KOPT-K1 (cell line): ENCODE results near the gene RAB12.
"Not testable (repeated sequence)": the region's sequence is repeated elsewhere in the genome, so short reads cannot be mapped to it uniquely, and the experiment has no call there.

Experiments
- H3K27ac ChIP-seq: fragments of 200-600 bp; sonication (generic); 2 replicates; pipeline ENCODE4 v1.5.1; 2016; ENCODE audit warnings: antibody characterized with exemption, mild to moderate bottlenecking, low read depth, low read length; ENCODE audit not compliant: poor library complexity, severe bottlenecking
- H3K36me3 ChIP-seq: fragments of 200-600 bp; sonication (generic); 2 replicates; pipeline ENCODE4 v1.5.1; 2017; ENCODE audit warnings: antibody characterized with exemption, mild to moderate bottlenecking, low read length, moderate library complexity; ENCODE audit not compliant: insufficient read depth
- H3K9me3 ChIP-seq: fragments of 200-600 bp; sonication (generic); 2 replicates; pipeline ENCODE4 v1.5.1; 2017; ENCODE audit warnings: antibody characterized with exemption, low read length, mild to moderate bottlenecking; ENCODE audit not compliant: insufficient read depth, poor library complexity, severe bottlenecking

RAB12 gene

GRCh38 chr18:8625461-8626092 is 16.3 kb downstream of the RAB12 start:
- Histone ChIP-seq H3K9me3 (peaks cover 22% of the 10 kb centered on the region), H3K36me3 (peaks cover 85% of the 10 kb centered on the region), H3K27ac (no peak overlapping the region)

- Histone ChIP-seq H3K27ac (no peak overlapping the region), H3K9me3 (peaks cover 13% of the 10 kb centered on the region), H3K36me3 (peaks cover 85% of the 10 kb centered on the region)
Observed at GRCh38 chr18:8626414-8627106, 17.3 kb downstream of the RAB12 start.

DNA sequence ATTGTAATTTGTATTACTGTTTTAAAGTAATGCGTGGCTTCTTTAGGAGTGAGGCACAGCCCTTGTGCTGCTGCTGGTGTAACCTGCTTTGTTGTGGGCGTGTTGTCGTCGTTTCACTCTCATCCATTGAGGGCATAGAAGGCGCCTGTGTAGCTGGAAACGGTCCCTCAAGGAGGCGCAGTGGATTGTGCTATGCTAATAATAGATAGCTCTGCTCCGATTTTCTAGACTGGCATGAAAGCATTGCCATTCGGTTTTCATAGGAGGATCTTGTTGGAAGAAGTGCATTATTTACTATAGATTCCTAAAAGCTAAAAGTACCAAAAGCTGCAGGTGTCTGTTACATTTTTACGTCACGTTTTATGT is 17.9 kb downstream of the RAB12 start:
- no peak overlapping the region for H3K27ac ChIP-seq
- peaks cover 85% of the 10 kb centered on the region for H3K36me3 ChIP-seq

GRCh38 chr18:8627540-8627939 is 18.3 kb downstream of the RAB12 start:
- H3K27ac ChIP-seq: no peak overlapping the region
- H3K9me3 ChIP-seq: peaks cover 3% of the 10 kb centered on the region
- peaks cover 85% of the 10 kb centered on the region for H3K36me3 ChIP-seq

More for the DNA sequence above, 17.9 kb downstream of the RAB12 start:
- H3K9me3 ChIP-seq: peaks cover 8% of the 10 kb centered on the region

- peaks cover 97% of the 10 kb centered on the region for H3K36me3 ChIP-seq
Observed at GRCh38 chr18:8629602-8630001, 20.4 kb downstream of the RAB12 start.

DNA sequence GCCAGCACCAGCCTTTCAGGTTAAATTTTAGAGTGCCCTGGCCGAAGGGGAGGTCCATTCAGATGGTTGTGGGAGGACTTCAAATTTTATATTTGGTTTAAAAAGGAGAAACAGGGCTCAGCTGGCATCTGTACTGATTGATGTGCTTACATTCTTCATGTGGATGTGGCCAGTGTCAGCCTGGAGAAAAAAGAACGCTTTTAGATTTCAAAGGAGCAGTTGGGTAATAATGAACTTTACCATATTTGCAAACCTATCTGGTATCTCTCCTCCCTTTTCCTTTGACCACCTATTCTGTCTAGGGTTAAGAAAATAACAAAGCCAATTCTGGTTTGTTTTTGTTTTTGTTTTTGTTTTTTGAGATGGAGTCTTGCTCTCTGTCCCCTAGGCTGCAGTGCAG is 21.3 kb downstream of the RAB12 start:
- Histone ChIP-seq H3K9me3 (no peaks in the 10 kb centered on the region), H3K27ac (no peak overlapping the region), H3K36me3 (peaks cover 97% of the 10 kb centered on the region)

More at GRCh38 chr18:8629602-8630001, 20.4 kb downstream of the RAB12 start:
- H3K9me3 ChIP-seq: no peaks in the 10 kb centered on the region
- H3K27ac ChIP-seq: no peak overlapping the region

GRCh38 chr18:8631265-8631664 is 22.0 kb downstream of the RAB12 start:
- no peak overlapping the region for H3K27ac ChIP-seq
- H3K36me3 ChIP-seq: peaks cover 97% of the 10 kb centered on the region
- H3K9me3 ChIP-seq: no peaks in the 10 kb centered on the region

GRCh38 chr18:8632386-8632785 is 23.1 kb downstream of the RAB12 start:
- H3K27ac ChIP-seq: peak overlapping the region; percentile 16
- peaks cover 97% of the 10 kb centered on the region for H3K36me3 ChIP-seq
- no peaks in the 10 kb centered on the region for H3K9me3 ChIP-seq

GRCh38 chr18:8634508-8634907 is 25.3 kb downstream of the RAB12 start:
- Histone ChIP-seq H3K36me3 (peaks cover 98% of the 10 kb centered on the region), H3K9me3 (no peaks in the 10 kb centered on the region), H3K27ac (peak overlapping the region; percentile 48)

DNA sequence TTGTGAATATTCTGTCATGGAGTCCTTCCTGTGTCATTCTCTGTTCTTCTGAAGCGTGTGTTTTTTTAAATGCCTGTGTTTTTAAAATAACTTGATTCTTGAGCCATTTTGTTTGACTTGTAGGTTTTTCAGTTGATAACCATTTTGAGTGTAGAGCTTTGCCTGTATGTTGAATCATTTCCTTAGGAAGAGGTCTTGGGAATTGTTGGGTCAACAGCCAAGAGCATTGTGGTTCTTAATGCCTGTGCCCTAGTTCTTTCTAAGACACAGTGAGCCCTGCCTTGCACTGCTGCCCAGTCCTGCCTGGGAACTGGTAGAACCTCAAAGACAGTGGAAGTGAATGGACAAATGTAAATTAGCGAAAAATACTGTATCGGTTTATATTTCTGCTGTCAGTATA is 25.9 kb downstream of the RAB12 start:
- Histone ChIP-seq H3K27ac (peak overlapping the region; percentile 48), H3K9me3 (no peaks in the 10 kb centered on the region), H3K36me3 (peaks cover 98% of the 10 kb centered on the region)

GRCh38 chr18:8639762-8640161 is 30.5 kb downstream of the RAB12 start:
- H3K36me3 ChIP-seq: peaks cover 63% of the 10 kb centered on the region
- no peaks in the 10 kb centered on the region for H3K9me3 ChIP-seq
- no peak overlapping the region for H3K27ac ChIP-seq

GRCh38 chr18:8643326-8643878 is 34.2 kb downstream of the RAB12 start:
- no peak overlapping the region for H3K27ac ChIP-seq
- H3K9me3 ChIP-seq: no peaks in the 10 kb centered on the region
- H3K36me3 ChIP-seq: peaks cover 27% of the 10 kb centered on the region

DNA sequence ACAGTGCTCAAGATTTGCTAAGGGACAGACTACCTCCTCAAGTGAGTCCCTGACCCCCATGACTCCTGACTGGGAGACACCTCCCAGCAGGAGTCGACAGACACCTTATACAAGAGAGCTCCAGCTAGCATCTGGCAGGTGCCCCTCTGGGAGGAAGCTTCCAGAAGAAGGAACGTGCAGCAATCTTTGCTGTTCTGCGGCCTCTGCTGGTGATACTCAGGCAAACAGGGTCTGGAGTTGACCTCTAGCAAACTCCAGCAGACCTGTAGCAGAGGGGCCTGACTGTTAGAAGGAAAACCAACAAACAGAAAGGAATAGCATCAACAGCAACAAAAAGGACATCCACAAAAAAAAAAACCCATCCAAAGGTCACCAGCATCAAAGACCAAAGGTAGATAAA is 38.1 kb downstream of the RAB12 start:
- H3K36me3 ChIP-seq, H3K9me3 ChIP-seq, H3K27ac ChIP-seq: not testable (repeated sequence)

DNA sequence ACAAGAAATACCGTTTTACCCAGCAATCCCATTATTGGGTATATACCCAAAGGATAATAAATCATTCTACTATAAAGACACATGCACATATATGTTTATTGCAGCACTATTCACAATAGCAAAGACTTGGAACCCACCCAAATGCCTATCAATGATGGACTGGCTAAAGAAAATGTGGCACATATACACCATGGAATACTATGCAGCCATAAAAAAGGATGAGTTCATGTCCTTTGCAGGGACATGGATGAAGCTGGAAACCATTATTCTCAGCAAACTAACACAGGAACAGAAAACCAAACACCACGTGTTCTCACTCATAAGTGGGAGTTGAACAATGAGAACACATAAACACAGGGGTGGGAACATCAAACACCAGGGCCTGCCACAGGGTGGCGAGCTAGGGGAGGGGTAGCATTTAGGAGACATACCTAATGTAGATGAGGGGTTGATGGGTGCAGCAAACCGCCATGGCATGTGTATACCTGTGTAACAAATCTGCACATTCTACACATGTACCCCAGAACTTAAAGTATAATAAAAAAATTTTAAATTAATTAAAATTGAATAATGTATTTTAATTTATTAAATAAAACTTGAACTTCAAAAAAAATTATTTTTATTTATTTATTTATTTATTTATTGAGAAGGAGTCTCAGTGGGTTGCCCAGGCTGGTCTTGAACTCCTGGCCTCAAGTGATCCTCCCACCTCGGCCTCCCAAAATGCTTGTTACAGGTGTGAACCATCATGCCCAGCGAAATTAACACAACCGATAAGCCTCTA is 42.4 kb downstream of the RAB12 start:
- not testable (repeated sequence) for H3K27ac ChIP-seq, H3K36me3 ChIP-seq, H3K9me3 ChIP-seq
